HG02885 (cell line): Measurements from ENCODE around the gene ATP4B.

Source experiments
- ATAC-seq: cut with Tn5 transposase; IDR thresholded peaks from one replicate; pipeline ENCODE4 v1.9.1; 2021; ENCODE audit warnings: mild to moderate bottlenecking; ENCODE audit not compliant: unreplicated experiment, poor library complexity

Gene ATP4B

GRCh38 chr13:113657851-113658741 lies at the start of gene ATP4B:
Gene ATP4B, minus strand, starts transcription at chr13:113658198. Its CDS starts 54 bp downstream, at chr13:113658144.
- ATAC-seq, result no peak

GRCh38 chr13:113672002-113672651 lies 14.1 kb upstream of the ATP4B start:
- no peak for ATAC-seq

- ATAC-seq, result no peak
These were observed 13.3 kb upstream of the ATP4B start for GRCh38 chr13:113671066-113672001.

- ATAC-seq, result no peak
These were observed 12.5 kb upstream of the ATP4B start for GRCh38 chr13:113670541-113670940.

GRCh38 chr13:113669755-113670341 lies 11.8 kb upstream of the ATP4B start:
- no peak for ATAC-seq

- no peak for ATAC-seq
These were observed 11.3 kb upstream of the ATP4B start for GRCh38 chr13:113669231-113669754.

- no peak for ATAC-seq
These were observed 10.5 kb upstream of the ATP4B start for GRCh38 chr13:113668491-113668971.

GRCh38 chr13:113667771-113668490 lies 9.9 kb upstream of the ATP4B start:
- no peak for ATAC-seq

GRCh38 chr13:113666951-113667701 lies 9.1 kb upstream of the ATP4B start, which contains the start of gene GRK1:
Gene GRK1, plus strand, starts transcription at chr13:113667219. Its CDS starts 168 bp downstream, at chr13:113667387.
- ATAC-seq, result no peak

GRCh38 chr13:113666329-113666670 lies 8.3 kb upstream of the ATP4B start:
- ATAC-seq, result no peak

GRCh38 chr13:113665597-113666328 lies 7.8 kb upstream of the ATP4B start:
- ATAC-seq, result no peak

- no peak for ATAC-seq
These were observed 7.0 kb upstream of the ATP4B start for GRCh38 chr13:113664751-113665596.

GRCh38 chr13:113663934-113664333 lies 5.9 kb upstream of the ATP4B start:
- ATAC-seq, result no peak

- ATAC-seq, result no peak
These were observed 3.5 kb upstream of the ATP4B start for GRCh38 chr13:113661509-113661908.

GRCh38 chr13:113660066-113660465 lies 2.1 kb upstream of the ATP4B start:
- no peak for ATAC-seq

GRCh38 chr13:113659337-113659736 lies 1.3 kb upstream of the ATP4B start:
- ATAC-seq, result no peak

- no peak for ATAC-seq
These were observed 838 bp upstream of the ATP4B start for GRCh38 chr13:113658836-113659235.
